ENCODE data around the gene SPN. TPM values are rescaled to one million over a fixed set of nuclear protein-coding genes. Genes with fewer than 3 reads are reported as not detected.
A peak's percentile ranks its signal among the peaks of the same experiment; 100 is the strongest.

Gene SPN
- total RNA-seq, 1 experiment from 2014 or later, result 0.17 TPM

DNA sequence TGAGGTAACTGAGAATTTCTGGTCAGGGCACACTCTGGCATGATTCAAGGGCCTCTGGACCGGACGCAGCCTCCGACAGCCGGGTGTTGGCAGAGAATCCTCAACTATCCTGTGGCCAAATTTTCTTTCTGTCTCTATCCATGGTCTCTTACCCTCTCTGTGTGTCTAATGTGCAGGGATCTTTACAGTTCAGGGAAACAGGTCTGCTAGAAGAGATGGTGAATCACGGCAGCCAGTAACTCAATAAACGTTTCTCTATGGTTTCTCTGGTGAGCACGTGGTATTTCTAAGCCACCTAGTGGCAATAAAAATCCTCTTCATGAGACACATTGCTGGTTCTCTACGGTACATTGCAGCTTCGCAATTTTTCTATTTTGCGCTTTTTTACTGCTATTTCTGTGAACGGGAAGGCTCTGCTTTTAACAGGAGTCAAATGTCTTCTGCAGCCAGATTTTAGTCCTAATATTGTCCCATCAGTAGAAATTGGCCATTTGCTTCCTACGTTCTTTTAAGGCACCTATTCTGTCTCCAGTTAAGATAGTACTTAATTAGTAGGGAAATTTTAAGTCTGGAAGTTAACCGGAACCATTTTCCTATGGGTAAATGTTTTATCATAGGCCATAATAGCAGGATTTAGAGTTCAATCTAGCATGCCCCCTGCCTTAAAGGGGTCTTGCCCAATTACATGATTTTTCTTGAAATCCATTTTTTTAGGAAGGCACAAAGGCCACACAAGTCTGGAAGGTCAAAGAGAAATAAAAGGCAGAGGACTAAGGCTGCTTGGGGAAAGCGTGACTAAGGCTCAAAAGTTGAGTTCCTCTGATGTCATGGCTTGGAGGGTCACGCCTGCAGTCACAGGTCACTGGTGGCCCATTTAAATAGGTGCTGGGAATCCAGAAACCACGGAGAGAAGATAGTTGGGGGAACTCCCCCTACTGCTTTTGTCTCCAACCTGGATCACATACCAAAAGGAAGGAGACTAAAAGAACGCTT lies 47.5 kb downstream of the SPN start:
- H3K4me3 ChIP-seq, result no peak overlapping the region; the same call in 1 of the 2 replicates
- H3K9me3 ChIP-seq (ENCODE audit: insufficient read depth, low read depth), result peaks cover 3% of the 10 kb centered on the region; the same call in 1 of the 2 replicates
- CTCF ChIA-PET, result interaction anchor here (0.5 to 0.6 kb wide), 2 partner anchors 10 to 66 kb away, joined by 3 to 5 read pairs; no protein-coding TSS in a partner anchor
- no peaks in the 10 kb centered on the region for H3K4me1 ChIP-seq (replicated peaks; ENCODE audit: insufficient read depth)
- H3F3A ChIP-seq (ENCODE audit: insufficient read depth, low read depth), result no peaks in the 10 kb centered on the region
- no TSS peak for BruUV-seq (replicated peaks)
- H3K27ac ChIP-seq, result no peak overlapping the region
- peak overlapping the region; percentile 29 for H3K4me2 ChIP-seq
- no peaks in the 10 kb centered on the region for H3K36me3 ChIP-seq (ENCODE audit: low read depth)
- H3K79me2 ChIP-seq (ENCODE audit: low read depth), result no peaks in the 10 kb centered on the region
- DNase-seq, result peak; percentile 44 to 59
- H3K9me2 ChIP-seq (ENCODE audit: insufficient read depth), result no peaks in the 10 kb centered on the region
- no peaks in the 10 kb centered on the region for H3K27me3 ChIP-seq (ENCODE audit: insufficient read depth, low read depth)
- intact Hi-C loops (cut with micrococcal nuclease; ENCODE audit: unreplicated experiment), result no loop called here
- H4K20me1 ChIP-seq (ENCODE audit: insufficient read depth), result no peaks in the 10 kb centered on the region
- H2AFZ ChIP-seq, result no peak overlapping the region
- POLR2A ChIA-PET (ENCODE audit: unreplicated experiment), result interaction anchor here (0.5 to 0.7 kb wide), 2 partner anchors 11 to 27 kb away, joined by 3 to 4 read pairs; no protein-coding TSS in a partner anchor
- no peak for TF ChIP-seq EZH2 (IDR thresholded peaks at IDR 0.05; ENCODE audit: low read depth)
- TF ChIP-seq, protein P1, sequence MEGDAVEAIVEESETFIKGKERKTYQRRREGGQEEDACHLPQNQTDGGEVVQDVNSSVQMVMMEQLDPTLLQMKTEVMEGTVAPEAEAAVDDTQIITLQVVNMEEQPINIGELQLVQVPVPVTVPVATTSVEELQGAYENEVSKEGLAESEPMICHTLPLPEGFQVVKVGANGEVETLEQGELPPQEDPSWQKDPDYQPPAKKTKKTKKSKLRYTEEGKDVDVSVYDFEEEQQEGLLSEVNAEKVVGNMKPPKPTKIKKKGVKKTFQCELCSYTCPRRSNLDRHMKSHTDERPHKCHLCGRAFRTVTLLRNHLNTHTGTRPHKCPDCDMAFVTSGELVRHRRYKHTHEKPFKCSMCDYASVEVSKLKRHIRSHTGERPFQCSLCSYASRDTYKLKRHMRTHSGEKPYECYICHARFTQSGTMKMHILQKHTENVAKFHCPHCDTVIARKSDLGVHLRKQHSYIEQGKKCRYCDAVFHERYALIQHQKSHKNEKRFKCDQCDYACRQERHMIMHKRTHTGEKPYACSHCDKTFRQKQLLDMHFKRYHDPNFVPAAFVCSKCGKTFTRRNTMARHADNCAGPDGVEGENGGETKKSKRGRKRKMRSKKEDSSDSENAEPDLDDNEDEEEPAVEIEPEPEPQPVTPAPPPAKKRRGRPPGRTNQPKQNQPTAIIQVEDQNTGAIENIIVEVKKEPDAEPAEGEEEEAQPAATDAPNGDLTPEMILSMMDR (conservative IDR thresholded peaks at IDR 0.05), result peak; percentile 74

DNA sequence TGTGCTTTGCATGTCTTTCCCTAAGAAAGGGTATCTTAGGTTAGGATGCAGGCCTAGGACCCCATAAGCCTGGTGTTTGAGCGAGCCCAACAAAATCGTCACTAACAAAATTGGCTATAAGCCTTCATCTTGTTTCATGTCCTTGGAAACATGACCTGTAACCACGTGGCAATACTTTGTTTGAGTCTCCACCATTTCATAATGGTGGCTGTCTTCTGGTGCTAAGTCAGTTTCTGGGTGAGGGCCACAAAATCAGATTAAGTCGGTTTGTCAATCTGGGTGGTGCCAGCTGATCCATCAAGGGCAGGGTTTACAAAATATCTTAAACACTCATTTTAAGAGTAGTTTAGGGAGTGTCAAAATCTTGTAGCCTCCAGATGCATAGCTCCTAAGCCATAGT lies 49.8 kb downstream of the SPN start:
- CTCF ChIA-PET, result interaction anchor here (0.5 to 0.6 kb wide), 2 partner anchors 12 to 423 kb away, joined by 6 to 10 read pairs; no protein-coding TSS in a partner anchor
- POLR2A ChIA-PET (ENCODE audit: unreplicated experiment), result interaction anchor here (0.6 kb wide), 1 partner anchor 83 kb away, joined by 4 read pairs; no protein-coding TSS in a partner anchor
- Histone ChIP-seq H3K79me2 (ENCODE audit: low read depth) (no peaks in the 10 kb centered on the region), H3K9me2 (ENCODE audit: insufficient read depth) (no peaks in the 10 kb centered on the region), H3K4me2 (no peak overlapping the region), H3K27me3 (ENCODE audit: insufficient read depth, low read depth) (no peaks in the 10 kb centered on the region), H3K27ac (no peak overlapping the region), H3K4me3 (no peak overlapping the region), H3K9me3 (ENCODE audit: insufficient read depth, low read depth) (peaks cover 3% of the 10 kb centered on the region; the same call in 1 of the 2 replicates), H3K36me3 (ENCODE audit: low read depth) (no peaks in the 10 kb centered on the region), H3K4me1 (replicated peaks; ENCODE audit: insufficient read depth) (no peaks in the 10 kb centered on the region), H4K20me1 (ENCODE audit: insufficient read depth) (no peaks in the 10 kb centered on the region), H2AFZ (no peak overlapping the region), H3F3A (ENCODE audit: insufficient read depth, low read depth) (no peaks in the 10 kb centered on the region)
- no TSS peak for BruUV-seq (replicated peaks)
- no peak for DNase-seq
- intact Hi-C loops (cut with micrococcal nuclease; ENCODE audit: unreplicated experiment), result no loop called here
- TF ChIP-seq EZH2 (IDR thresholded peaks at IDR 0.05; ENCODE audit: low read depth), result no peak
- TF ChIP-seq, protein P1 (conservative IDR thresholded peaks at IDR 0.05), result no peak

DNA sequence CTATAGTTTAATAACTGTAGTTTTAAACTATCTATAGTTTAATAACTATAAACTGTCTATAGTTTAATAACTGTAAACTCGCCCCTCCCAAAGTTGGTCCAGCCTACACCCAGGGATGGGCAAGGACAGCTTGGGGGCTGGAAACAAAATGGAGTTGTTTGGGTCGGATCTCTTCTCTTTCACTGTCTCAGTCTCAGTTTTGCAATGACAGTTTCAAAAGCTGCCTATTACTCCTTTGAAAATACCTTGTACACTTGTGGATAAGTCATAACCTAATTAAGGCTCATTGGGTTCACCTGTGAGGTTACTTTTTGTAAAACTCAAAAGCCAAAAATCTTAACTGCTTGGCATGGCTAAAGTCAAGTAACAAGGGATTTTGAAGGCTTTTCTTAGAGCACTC lies 51.3 kb downstream of the SPN start:
- H4K20me1 ChIP-seq (ENCODE audit: insufficient read depth), result no peaks in the 10 kb centered on the region
- POLR2A ChIA-PET (ENCODE audit: unreplicated experiment), result interaction anchor here (0.8 kb wide), 1 partner anchor 116 kb away, joined by 22 read pairs; no protein-coding TSS in a partner anchor
- H3K79me2 ChIP-seq (ENCODE audit: low read depth), result no peaks in the 10 kb centered on the region
- no peak overlapping the region for H3K27ac ChIP-seq
- no peak for TF ChIP-seq EZH2 (IDR thresholded peaks at IDR 0.05; ENCODE audit: low read depth)
- TF ChIP-seq, protein P1 (conservative IDR thresholded peaks at IDR 0.05), result no peak
- H3K9me2 ChIP-seq (ENCODE audit: insufficient read depth), result no peaks in the 10 kb centered on the region
- CTCF ChIA-PET, result no interaction called here
- H3K9me3 ChIP-seq (ENCODE audit: insufficient read depth, low read depth), result no peaks in the 10 kb centered on the region
- no peak overlapping the region for H3K4me3 ChIP-seq
- H3K27me3 ChIP-seq (ENCODE audit: insufficient read depth, low read depth), result no peaks in the 10 kb centered on the region
- no peak for DNase-seq
- H2AFZ ChIP-seq, result no peak overlapping the region
- intact Hi-C loops (cut with micrococcal nuclease; ENCODE audit: unreplicated experiment), result no loop called here
- H3F3A ChIP-seq (ENCODE audit: insufficient read depth, low read depth), result no peaks in the 10 kb centered on the region
- no peaks in the 10 kb centered on the region for H3K4me1 ChIP-seq (replicated peaks; ENCODE audit: insufficient read depth)
- no peak overlapping the region for H3K4me2 ChIP-seq
- no TSS peak for BruUV-seq (replicated peaks)
- H3K36me3 ChIP-seq (ENCODE audit: low read depth), result no peaks in the 10 kb centered on the region
